ENCODE data around the gene NAT9. TPM values are rescaled to one million over a fixed set of nuclear protein-coding genes. Genes with fewer than 3 reads are reported as not detected.

NAT9 gene
- total RNA-seq, 3 donors from 2014 or later, result 35.8 to 40.6 (median 39.8) TPM

GRCh38 chr17:74742153-74742515 lies 34.0 kb downstream of the NAT9 start:
- peak; percentile 31 for ATAC-seq
- H3K36me3 ChIP-seq (ENCODE audit: low read depth), result no peaks in the 10 kb centered on the region
- intact Hi-C loops (cut with DNase I, micrococcal nuclease), result loop anchor here (5.0 kb wide), 1 partner anchor 120 kb away; no protein-coding TSS in a partner anchor
- H3K9me3 ChIP-seq, result no peaks in the 10 kb centered on the region
- DNase-seq, result peak in 2 of 3 donors; percentile 65 to 84
- no peak for TF ChIP-seq CTCF (IDR thresholded peaks at IDR 0.05)
- peaks cover 33% of the 10 kb centered on the region for H3K4me1 ChIP-seq (ENCODE audit: low read depth)
- no peak overlapping the region for H3K4me3 ChIP-seq

DNA sequence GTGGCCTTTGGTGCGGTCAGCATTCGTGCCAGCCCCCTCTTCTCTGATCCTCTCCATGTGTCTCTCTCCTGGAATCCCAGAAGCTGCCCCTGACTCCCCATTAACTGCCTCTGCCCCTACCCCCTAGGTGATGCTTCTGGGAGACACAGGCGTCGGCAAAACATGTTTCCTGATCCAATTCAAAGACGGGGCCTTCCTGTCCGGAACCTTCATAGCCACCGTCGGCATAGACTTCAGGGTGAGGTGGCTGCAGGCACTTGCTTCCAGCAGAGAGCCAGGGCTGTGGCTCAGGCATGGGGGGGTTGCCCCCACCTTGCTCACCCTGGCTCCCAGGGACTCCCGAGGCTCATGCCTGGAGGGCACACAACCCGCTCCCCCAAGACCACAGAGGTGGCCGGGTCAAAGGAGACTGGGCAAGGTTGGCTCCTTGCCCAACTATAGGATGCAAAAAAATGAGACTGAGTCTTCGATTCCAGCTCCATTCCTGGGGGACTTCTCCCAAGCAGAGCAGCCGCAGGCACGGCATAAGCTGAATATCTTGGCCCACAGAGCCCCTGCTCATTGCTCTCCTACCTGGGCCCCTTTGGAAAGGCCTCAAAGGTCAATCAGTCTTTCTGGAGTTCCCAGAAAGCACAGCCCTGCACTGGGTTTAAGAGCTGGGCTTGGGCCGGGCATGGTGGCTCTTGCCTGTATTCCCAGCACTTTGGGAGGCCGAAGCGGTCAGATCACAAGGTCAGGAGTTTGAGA lies 35.3 kb downstream of the NAT9 start:
- Histone ChIP-seq H3K4me3 (no peak overlapping the region), H3K9me3 (no peaks in the 10 kb centered on the region), H3K4me1 (ENCODE audit: low read depth) (peaks cover 37% of the 10 kb centered on the region), H3K36me3 (ENCODE audit: low read depth) (no peaks in the 10 kb centered on the region)
- ATAC-seq, result no peak
- peak in 1 of 3 donors; percentile 50 for DNase-seq
- TF ChIP-seq CTCF (IDR thresholded peaks at IDR 0.05), result no peak
- intact Hi-C loops (cut with DNase I, micrococcal nuclease), result loop anchor here (5.0 kb wide), 1 partner anchor 121 kb away; no protein-coding TSS in a partner anchor

DNA sequence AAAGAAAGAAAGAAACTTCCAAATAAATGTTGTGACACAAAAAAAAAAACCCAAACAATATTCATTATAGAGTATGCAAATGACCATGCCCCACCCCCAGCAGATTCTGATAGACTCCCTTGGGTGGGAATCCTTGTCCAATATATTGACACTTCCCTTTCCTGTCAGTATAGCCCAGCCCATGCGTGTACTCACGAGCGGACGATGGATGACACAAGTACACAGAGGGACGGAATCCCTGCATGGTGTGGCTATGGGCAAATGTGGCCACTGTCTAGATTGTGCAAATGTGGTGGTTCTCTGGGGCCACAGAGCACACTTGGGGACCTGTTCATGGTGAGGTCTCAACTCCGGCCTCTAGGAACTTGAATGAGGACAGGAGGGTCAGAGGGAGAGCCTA lies 36.0 kb downstream of the NAT9 start:
- Histone ChIP-seq H3K4me3 (no peak overlapping the region), H3K4me1 (ENCODE audit: low read depth) (peaks cover 35% of the 10 kb centered on the region), H3K36me3 (ENCODE audit: low read depth) (no peaks in the 10 kb centered on the region), H3K9me3 (no peaks in the 10 kb centered on the region)
- DNase-seq (peak in 1 of 3 donors; percentile 36), ATAC-seq (no peak)
- TF ChIP-seq CTCF (IDR thresholded peaks at IDR 0.05), result no peak
- intact Hi-C loops (cut with DNase I, micrococcal nuclease), result loop anchor here (5.0 kb wide), 1 partner anchor 122 kb away; no protein-coding TSS in a partner anchor

DNA sequence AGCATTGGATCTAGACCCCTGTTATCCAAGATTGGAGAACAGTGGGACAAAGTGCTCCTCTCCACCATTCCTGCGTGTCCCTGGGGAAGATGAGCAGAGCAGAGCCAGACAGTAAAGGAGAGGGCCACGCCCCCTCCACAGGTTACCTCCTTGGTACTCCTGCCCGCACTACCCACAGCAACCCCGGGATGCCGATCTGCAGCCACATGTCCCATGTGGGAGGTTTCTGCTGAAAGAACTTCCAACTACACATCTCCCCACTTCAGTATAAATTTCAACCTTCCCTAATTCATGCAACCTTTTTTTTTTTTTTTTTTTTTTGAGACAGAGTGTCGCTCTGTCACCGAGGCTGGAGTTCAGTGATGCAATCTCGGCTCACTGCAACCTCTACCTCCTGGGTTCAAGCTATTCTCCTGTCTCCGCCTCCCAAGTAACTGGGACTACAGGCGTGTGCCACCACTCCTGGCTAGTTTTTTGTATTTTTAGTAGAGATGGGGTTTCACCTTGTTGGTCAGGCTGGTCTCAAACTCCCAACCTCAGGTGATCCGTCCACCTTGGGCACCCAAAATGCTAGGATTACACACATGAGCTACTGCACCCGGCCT lies 36.8 kb downstream of the NAT9 start:
- H3K4me3 ChIP-seq, result no peak overlapping the region
- H3K36me3 ChIP-seq (ENCODE audit: low read depth), result no peaks in the 10 kb centered on the region
- H3K9me3 ChIP-seq, result no peaks in the 10 kb centered on the region
- ATAC-seq (no peak), DNase-seq (peak in 1 of 3 donors; percentile 71)
- TF ChIP-seq CTCF (IDR thresholded peaks at IDR 0.05), result no peak
- intact Hi-C loops (cut with DNase I, micrococcal nuclease), result no loop called here
- peaks cover 31% of the 10 kb centered on the region for H3K4me1 ChIP-seq (ENCODE audit: low read depth)

GRCh38 chr17:74738051-74738996 lies 37.8 kb downstream of the NAT9 start:
- ATAC-seq (peak; percentile 72), DNase-seq (peak; percentile 62 to 91 (median 76))
- intact Hi-C loops (cut with DNase I, micrococcal nuclease), result no loop called here
- Histone ChIP-seq H3K36me3 (ENCODE audit: low read depth) (no peaks in the 10 kb centered on the region), H3K9me3 (no peaks in the 10 kb centered on the region), H3K4me1 (ENCODE audit: low read depth) (peaks cover 31% of the 10 kb centered on the region), H3K4me3 (no peak overlapping the region)
- TF ChIP-seq CTCF (IDR thresholded peaks at IDR 0.05), result no peak

Data from mucosa of descending colon (tissue), 3 donors.